Ishikawa (cell line): ENCODE results near the gene ZBTB20.

Source experiments
- EGR1 ChIP-seq: IDR thresholded peaks from 2 replicates; pipeline ENCODE4 v1.6.1; 2012
- ZBTB7A ChIP-seq: IDR thresholded peaks from 2 replicates; pipeline ENCODE4 v1.6.1; 2012; ENCODE audit warnings: low read depth

DNA sequence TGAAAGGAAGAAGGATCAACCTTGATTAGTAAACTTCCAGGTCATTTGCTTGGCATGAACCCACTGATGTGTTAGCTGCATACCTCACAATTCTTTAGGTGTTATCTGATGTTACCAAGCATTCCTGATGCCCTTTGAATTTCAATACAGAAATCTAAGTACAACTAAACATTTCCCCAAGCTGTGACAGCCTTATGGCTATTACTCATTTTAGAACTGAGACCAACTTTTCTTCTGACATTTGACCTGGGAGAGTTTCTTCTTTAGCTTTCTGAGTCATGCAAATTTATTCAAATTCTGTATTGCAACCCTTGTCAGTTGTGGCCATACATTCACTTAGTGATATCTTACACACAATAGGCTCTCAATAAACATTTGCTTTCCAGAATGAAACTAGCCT is 729.0 kb downstream of the ZBTB20 start:
- no peak for TF ChIP-seq ZBTB7A
- no peak for TF ChIP-seq EGR1
